DMS53 treated with DMSO at 0.1 percent for 48 hours (cell line): ENCODE data around the gene PSMG1.
"Not testable (repeated sequence)": the region's sequence is repeated elsewhere in the genome, so short reads cannot be mapped to it uniquely, and the experiment has no call there.

Experiments
- DNase-seq: peaks from one replicate; lab custom pipeline; 2025; ENCODE audit not compliant: unreplicated experiment; lab: John Stamatoyannopoulos, UW

Gene PSMG1

GRCh38 chr21:39183272-39184049, at the start of gene PSMG1:
PSMG1 (minus strand) TSS chr21:39183451; CDS start chr21:39183385, 66 bp downstream.
- peak; percentile 82 for DNase-seq

- DNase-seq, result no peak
Observed at GRCh38 chr21:39232861-39233291, 49.6 kb upstream of the PSMG1 start.

GRCh38 chr21:39224930-39225329, 41.7 kb upstream of the PSMG1 start:
- no peak for DNase-seq

- no peak for DNase-seq
Observed at GRCh38 chr21:39221997-39222486, 38.8 kb upstream of the PSMG1 start.

GRCh38 chr21:39221282-39221996, 38.2 kb upstream of the PSMG1 start:
- no peak for DNase-seq

- DNase-seq, result not testable (repeated sequence)
Observed at GRCh38 chr21:39220875-39221274, 37.6 kb upstream of the PSMG1 start.

GRCh38 chr21:39220150-39220549, 36.9 kb upstream of the PSMG1 start:
- DNase-seq, result no peak

GRCh38 chr21:39218082-39218409, 34.8 kb upstream of the PSMG1 start:
- no peak for DNase-seq

- no peak for DNase-seq
Observed at GRCh38 chr21:39217356-39218081, 34.3 kb upstream of the PSMG1 start.

- DNase-seq, result no peak
Observed at GRCh38 chr21:39216290-39216689, 33.0 kb upstream of the PSMG1 start.

GRCh38 chr21:39215078-39215477, 31.8 kb upstream of the PSMG1 start:
- no peak for DNase-seq

GRCh38 chr21:39209334-39209688, 26.1 kb upstream of the PSMG1 start:
- no peak for DNase-seq

- no peak for DNase-seq
Observed at GRCh38 chr21:39208624-39209333, 25.5 kb upstream of the PSMG1 start.

- DNase-seq, result no peak
Observed at GRCh38 chr21:39204134-39204533, 20.9 kb upstream of the PSMG1 start.

GRCh38 chr21:39198800-39199199, 15.5 kb upstream of the PSMG1 start:
- DNase-seq, result no peak

- no peak for DNase-seq
Observed at GRCh38 chr21:39197448-39198233, 14.4 kb upstream of the PSMG1 start.

- no peak for DNase-seq
Observed at GRCh38 chr21:39196838-39197237, 13.6 kb upstream of the PSMG1 start.

- DNase-seq, result no peak
Observed at GRCh38 chr21:39196310-39196709, 13.1 kb upstream of the PSMG1 start.

GRCh38 chr21:39193380-39193779, 10.1 kb upstream of the PSMG1 start:
- no peak for DNase-seq

GRCh38 chr21:39189857-39190604, 6.8 kb upstream of the PSMG1 start:
- DNase-seq, result no peak
